Measurements from ENCODE around the gene ITPA.
"Not testable (repeated sequence)": the region's sequence is repeated elsewhere in the genome, so short reads cannot be mapped to it uniquely, and the experiment has no call there.

Gene ITPA

GRCh38 chr20:3202965-3203314 is 6.4 kb upstream of the ITPA start:
- DNase-seq, result no peak

- peak; percentile 39 for DNase-seq
Measured at GRCh38 chr20:3203315-3204123, 5.8 kb upstream of the ITPA start.

GRCh38 chr20:3204124-3204794 is 5.0 kb upstream of the ITPA start, which contains the start of gene DDRGK1:
DDRGK1 (minus strand) TSS chr20:3204682; CDS start chr20:3204627, 55 bp downstream.
- DNase-seq, result peak; percentile 86

GRCh38 chr20:3208786-3209256 is 477 bp upstream of the ITPA start:
- DNase-seq, result no peak

GRCh38 chr20:3209946-3210317 is 634 bp downstream of the ITPA start:
- DNase-seq, result no peak

- DNase-seq, result no peak
Measured at GRCh38 chr20:3210346-3210745, 1.0 kb downstream of the ITPA start.

- DNase-seq, result no peak
Measured at GRCh38 chr20:3213226-3213625, 3.9 kb downstream of the ITPA start.

- not testable (repeated sequence) for DNase-seq
Measured at GRCh38 chr20:3215359-3215917, 6.1 kb downstream of the ITPA start.

- DNase-seq, result no peak
Measured at GRCh38 chr20:3218307-3218988, 9.2 kb downstream of the ITPA start.

GRCh38 chr20:3221398-3222226 is 12.3 kb downstream of the ITPA start:
- DNase-seq, result no peak

GRCh38 chr20:3222635-3223600 is 13.6 kb downstream of the ITPA start:
- DNase-seq, result peak; percentile 93

GRCh38 chr20:3223651-3223993 is 14.3 kb downstream of the ITPA start:
- DNase-seq, result no peak

GRCh38 chr20:3223994-3224680 is 14.8 kb downstream of the ITPA start:
- no peak for DNase-seq

- no peak for DNase-seq
Measured at GRCh38 chr20:3224681-3225421, 15.6 kb downstream of the ITPA start.

GRCh38 chr20:3226093-3226492 is 16.8 kb downstream of the ITPA start:
- DNase-seq, result no peak

- no peak for DNase-seq
Measured at GRCh38 chr20:3226864-3227263, 17.6 kb downstream of the ITPA start.

GRCh38 chr20:3227506-3227905 is 18.2 kb downstream of the ITPA start:
- DNase-seq, result no peak

GRCh38 chr20:3227936-3228749 is 18.8 kb downstream of the ITPA start:
- DNase-seq, result no peak

GRCh38 chr20:3228750-3229032 is 19.4 kb downstream of the ITPA start:
- DNase-seq, result no peak

Data from DMS79 treated with DMSO at 0.1 percent for 48 hours (cell line).